HepG2 (cell line): ENCODE results near the gene IFT80. TPM values are rescaled to one million over a fixed set of nuclear protein-coding genes. Genes with fewer than 3 reads are reported as not detected.

ENCODE experiments used
- ATAC-seq: fragments of 200-7000 bp; cut with Tn5 transposase; 3 replicates; pipeline ENCODE4 v1.9.1; 2020; ENCODE audit warnings: mild to moderate bottlenecking, moderate library complexity
- BruUV-seq: library from RNA; stranded (reverse); fragments of 400-500 nt; replicated peaks from 2 replicates; lab custom pipeline; 2021; lab: Mats Ljungman, UMichigan
- CTCF ChIA-PET: fragments of 300-600 bp; formaldehyde crosslinking; extraction: SDS; loops from one replicate; lab custom pipeline; 2021; ENCODE audit warnings: low total read pairs, inconsistent platforms, low intra/inter-chr PET ratio; lab: Yijun Ruan, JAX
- POLR2A ChIA-PET: fragments of 350-600 bp; sonication (Branson Sonifier 250); formaldehyde crosslinking; loops from one replicate; lab custom pipeline; 2020; ENCODE audit warnings: antibody characterized with exemption, inconsistent platforms; lab: Yijun Ruan, JAX
- DNase-seq: peaks from one replicate; pipeline ENCODE4 v3.0.0-alpha.2; 2015; ENCODE audit warnings: low spot score
- FAIRE-seq: peaks from 3 replicates; lab custom pipeline; 2011; peaks lifted over from hg19 to GRCh38; lab: Jason Lieb, UNC
- H2AFZ ChIP-seq: one replicate; pipeline ENCODE4 v1.6.1; 2011; ENCODE audit warnings: low read length, inconsistent platforms
- H3K27ac ChIP-seq: fragments of 300-600 bp; 3 replicates; pipeline ENCODE4 v1.8.0; 2011; ENCODE audit warnings: mixed run types, mild to moderate bottlenecking, mixed read lengths, low read length, inconsistent platforms; ENCODE audit not compliant: insufficient read depth; ENCODE audit errors: extremely low read length
- H3K27me3 ChIP-seq, 2 experiments: fragments of 200-600 bp in 1 of 2; 2 replicates in 1 of 2; 3 replicates in 1 of 2; pipeline versions ENCODE4 v1.6.0 to v1.8.0; 2011; ENCODE audit warnings: low read length in 2 of 2, mild to moderate bottlenecking in 2 of 2, moderate library complexity in 2 of 2, inconsistent platforms in 1 of 2; ENCODE audit not compliant: insufficient read depth in 2 of 2, control insufficient read depth in 1 of 2
- H3K36me3 ChIP-seq, 2 experiments: fragments of 200-600 bp in 1 of 2; replicated peaks in 1 of 2; 2 replicates in 1 of 2; 3 replicates in 1 of 2; pipeline versions ENCODE4 v1.5.1 to v1.8.0; 2011; ENCODE audit warnings: low read length in 2 of 2, inconsistent platforms in 1 of 2; ENCODE audit not compliant: insufficient read depth in 2 of 2, control insufficient read depth in 1 of 2
- H3K4me1 ChIP-seq: 2 replicates; pipeline ENCODE4 v1.5.1; 2012; ENCODE audit warnings: low read length, inconsistent platforms; ENCODE audit not compliant: insufficient read depth
- H3K4me2 ChIP-seq: 2 replicates; pipeline ENCODE4 v1.6.0; 2011; ENCODE audit warnings: low read depth, low read length, inconsistent platforms
- H3K4me3 ChIP-seq, 3 experiments: fragments of 200-600 bp in 1 of 3; sonication (generic), shearing (Covaris generic) in 1 of 3; replicated peaks in 1 of 3; 2 replicates each; pipeline ENCODE4 v1.5.1; 2011 to 2016; ENCODE audit warnings: low read length in 3 of 3, inconsistent platforms in 2 of 3, low read depth in 2 of 3, mild to moderate bottlenecking in 2 of 3, control low read depth in 1 of 3, mixed read lengths in 1 of 3; ENCODE audit not compliant: insufficient read depth in 1 of 3
- H3K79me2 ChIP-seq: one replicate; pipeline ENCODE4 v1.6.1; 2011; ENCODE audit warnings: low read length, inconsistent platforms; ENCODE audit not compliant: insufficient read depth
- H3K9ac ChIP-seq: 2 replicates; pipeline ENCODE4 v1.6.0; 2011; ENCODE audit warnings: mild to moderate bottlenecking, low read depth, low read length, inconsistent platforms; ENCODE audit not compliant: insufficient read depth
- H3K9me3 ChIP-seq: 2 replicates; pipeline ENCODE4 v1.5.1; 2012; ENCODE audit warnings: mild to moderate bottlenecking, low read length
- H4K20me1 ChIP-seq: 2 replicates; pipeline ENCODE4 v1.6.0; 2011; ENCODE audit warnings: inconsistent platforms, mild to moderate bottlenecking, low read length, moderate library complexity; ENCODE audit not compliant: insufficient read depth
- ARID2 ChIP-seq: sonication (generic); formaldehyde crosslinking; IDR thresholded peaks from 2 replicates; pipeline ENCODE4 v1.8.1; 2022; ENCODE audit warnings: mild to moderate bottlenecking, missing genetic modification reagents, borderline replicate concordance
- ATAD3A ChIP-seq: sonication (generic); formaldehyde crosslinking; IDR thresholded peaks from 2 replicates; pipeline ENCODE4 v1.4.0; 2020; ENCODE audit warnings: missing genetic modification reagents
- ERF ChIP-seq: IDR thresholded peaks from 2 replicates; pipeline ENCODE4 v1.6.1; 2018; ENCODE audit warnings: missing biosample characterization, missing genetic modification reagents
- ONECUT2 ChIP-seq: sonication (generic); formaldehyde crosslinking; IDR thresholded peaks from 2 replicates; pipeline ENCODE4 v1.4.0; 2020; ENCODE audit warnings: missing genetic modification reagents
- REXO4 ChIP-seq: sonication (generic); formaldehyde crosslinking; IDR thresholded peaks from 2 replicates; pipeline ENCODE4 v1.8.0; 2022; ENCODE audit warnings: missing genetic modification reagents, mild to moderate bottlenecking, borderline replicate concordance
- ZBTB2 ChIP-seq: sonication (generic); formaldehyde crosslinking; IDR thresholded peaks from 2 replicates; pipeline ENCODE4 v1.8.0; 2022; ENCODE audit warnings: low read depth, missing genetic modification reagents
- ZNF260 ChIP-seq: sonication (generic); formaldehyde crosslinking; IDR thresholded peaks from 2 replicates; pipeline ENCODE4 v1.4.0; 2020; ENCODE audit warnings: missing genetic modification reagents, low read depth, mild to moderate bottlenecking, borderline replicate concordance
- ZNF432 ChIP-seq: sonication (generic); formaldehyde crosslinking; IDR thresholded peaks from 2 replicates; pipeline ENCODE4 v1.5.0; 2020; ENCODE audit warnings: missing genetic modification reagents, mild to moderate bottlenecking, borderline replicate concordance
- ZNF839 ChIP-seq: sonication (generic); formaldehyde crosslinking; IDR thresholded peaks from 2 replicates; pipeline ENCODE4 v1.4.0; 2020; ENCODE audit warnings: missing genetic modification reagents, mild to moderate bottlenecking, borderline replicate concordance
- WGBS: methylation state at CpG from one replicate; pipeline ENCODE4 v1.1.6; 2017; ENCODE audit warnings: low lambda C conversion rate; 5-methylcytosine and 5-hydroxymethylcytosine counted together
- in situ Hi-C: cut with HindIII; loops from 2 replicates; pipeline ENCODE4 v1.10.0; 2017; ENCODE audit warnings: low pct_unique_long_range_greater_than_20kb; ENCODE audit not compliant: extremely low pct_ligation_motif_present
- intact Hi-C: fragments of 100-400 bp; cut with micrococcal nuclease; formaldehyde crosslinking; loops from one replicate; pipeline ENCODE4 v1.10.0; 2022; ENCODE audit not compliant: unreplicated experiment
- polyA plus RNA-seq, 8 experiments: library from polyadenylated mRNA; depleted of rRNA in 3 of 8; stranded (reverse) in 7 of 8; unstranded in 1 of 8; fragments of >200 nt; fragmentation: Illumina TruSeq in 4 of 8; extraction: Trizol in 4 of 8; gene quantifications; 2 replicates each; pipeline versions ENCODE4 v1.2.1 to v1.2.3, GENCODE V29; 2011 to 2016; ENCODE audit warnings: low read depth in 4 of 8, missing spikeins in 1 of 8, mixed read lengths in 1 of 8; ENCODE audit not compliant: insufficient read depth in 1 of 8
- total RNA-seq, 5 experiments: library from RNA; depleted of rRNA; stranded (reverse); fragments of >200 nt; fragmentation: Illumina TruSeq; extraction: Trizol; gene quantifications; 2 replicates each; pipeline ENCODE4 v1.2.3, GENCODE V29; 2016; ENCODE audit warnings: low read depth in 1 of 5
- TF ChIP-seq, protein P1 (sequence below): IDR thresholded peaks from 2 replicates; pipeline ENCODE4 v1.6.1; 2018; ENCODE audit warnings: missing genetic modification reagents
- TF ChIP-seq, protein P2 (sequence below): sonication (generic); formaldehyde crosslinking; IDR thresholded peaks from 2 replicates; pipeline ENCODE4 v1.8.1; 2022; ENCODE audit warnings: low read depth, mild to moderate bottlenecking, missing genetic modification reagents

Gene IFT80
- total and polyA plus RNA-seq, 2 of the 13 experiments (the other 11 are each of a cell fraction or from before 2014, with no cell fraction given) = 11.4 to 15.7 TPM

DNA sequence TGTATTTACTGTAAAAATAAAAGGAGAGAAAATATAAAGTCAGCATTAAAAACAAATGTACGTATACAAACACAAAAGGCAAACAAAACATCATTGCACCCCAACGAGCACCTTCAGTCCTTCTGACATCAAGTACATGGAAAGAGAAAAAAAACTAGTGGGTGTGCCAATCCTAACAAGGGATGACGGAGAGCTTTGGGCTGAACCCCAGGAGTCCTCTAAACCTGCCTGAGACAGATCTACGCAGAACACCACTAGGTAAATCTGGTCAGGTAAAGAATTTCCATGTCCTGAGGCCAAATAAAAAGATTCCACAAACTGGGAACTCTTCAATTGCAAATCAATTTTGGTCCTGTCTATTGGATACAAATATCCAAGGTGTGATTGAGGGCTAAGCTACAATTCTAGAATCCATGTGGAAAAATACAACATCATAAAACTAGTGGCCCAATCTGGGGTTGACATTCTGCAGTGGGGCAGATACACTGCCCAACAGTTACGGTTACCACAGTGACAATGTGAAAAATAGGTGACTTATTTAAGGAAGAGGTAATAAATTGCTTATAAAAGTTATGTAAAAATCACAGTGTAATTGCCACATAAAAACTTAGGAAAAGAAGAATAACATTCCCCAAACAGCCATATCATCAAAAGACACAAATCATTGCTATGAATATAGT lies 14.2 kb downstream of the IFT80 start (continued):
- TF ChIP-seq ARID2 = no peak
- no peak for TF ChIP-seq ZNF260 (CRISPR knock-in tag)
- TF ChIP-seq ZNF432 (CRISPR knock-in tag) = no peak
- no peak for TF ChIP-seq REXO4 (CRISPR knock-in tag)
- no peak for TF ChIP-seq ATAD3A (CRISPR knock-in tag)
- no peak for TF ChIP-seq ZNF839 (CRISPR knock-in tag)
- TF ChIP-seq ERF = no peak
- TF ChIP-seq, all 625 proteins: peak for 0

- POLR2A ChIA-PET = no interaction called here
- 83% methylated on average over 1 of the region's 1 CpG for WGBS
- H3K4me2 ChIP-seq = no peak overlapping the region
- no peak for TF ChIP-seq ZBTB2
- TF ChIP-seq, protein P1, sequence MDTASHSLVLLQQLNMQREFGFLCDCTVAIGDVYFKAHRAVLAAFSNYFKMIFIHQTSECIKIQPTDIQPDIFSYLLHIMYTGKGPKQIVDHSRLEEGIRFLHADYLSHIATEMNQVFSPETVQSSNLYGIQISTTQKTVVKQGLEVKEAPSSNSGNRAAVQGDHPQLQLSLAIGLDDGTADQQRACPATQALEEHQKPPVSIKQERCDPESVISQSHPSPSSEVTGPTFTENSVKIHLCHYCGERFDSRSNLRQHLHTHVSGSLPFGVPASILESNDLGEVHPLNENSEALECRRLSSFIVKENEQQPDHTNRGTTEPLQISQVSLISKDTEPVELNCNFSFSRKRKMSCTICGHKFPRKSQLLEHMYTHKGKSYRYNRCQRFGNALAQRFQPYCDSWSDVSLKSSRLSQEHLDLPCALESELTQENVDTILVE (CRISPR knock-in tag) = no peak
- TF ChIP-seq, protein P2, sequence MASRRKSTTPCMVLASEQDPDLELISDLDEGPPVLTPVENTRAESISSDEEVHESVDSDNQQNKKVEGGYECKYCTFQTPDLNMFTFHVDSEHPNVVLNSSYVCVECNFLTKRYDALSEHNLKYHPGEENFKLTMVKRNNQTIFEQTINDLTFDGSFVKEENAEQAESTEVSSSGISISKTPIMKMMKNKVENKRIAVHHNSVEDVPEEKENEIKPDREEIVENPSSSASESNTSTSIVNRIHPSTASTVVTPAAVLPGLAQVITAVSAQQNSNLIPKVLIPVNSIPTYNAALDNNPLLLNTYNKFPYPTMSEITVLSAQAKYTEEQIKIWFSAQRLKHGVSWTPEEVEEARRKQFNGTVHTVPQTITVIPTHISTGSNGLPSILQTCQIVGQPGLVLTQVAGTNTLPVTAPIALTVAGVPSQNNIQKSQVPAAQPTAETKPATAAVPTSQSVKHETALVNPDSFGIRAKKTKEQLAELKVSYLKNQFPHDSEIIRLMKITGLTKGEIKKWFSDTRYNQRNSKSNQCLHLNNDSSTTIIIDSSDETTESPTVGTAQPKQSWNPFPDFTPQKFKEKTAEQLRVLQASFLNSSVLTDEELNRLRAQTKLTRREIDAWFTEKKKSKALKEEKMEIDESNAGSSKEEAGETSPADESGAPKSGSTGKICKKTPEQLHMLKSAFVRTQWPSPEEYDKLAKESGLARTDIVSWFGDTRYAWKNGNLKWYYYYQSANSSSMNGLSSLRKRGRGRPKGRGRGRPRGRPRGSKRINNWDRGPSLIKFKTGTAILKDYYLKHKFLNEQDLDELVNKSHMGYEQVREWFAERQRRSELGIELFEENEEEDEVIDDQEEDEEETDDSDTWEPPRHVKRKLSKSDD (CRISPR knock-in tag) = no peak
- TF ChIP-seq ONECUT2 (CRISPR knock-in tag) = 0 out of 2 replicates have a peak, but pooled peaks have one; percentile 45
Observed at GRCh38 chr3:160381470-160381869, 17.6 kb downstream of the IFT80 start.

More at GRCh38 chr3:160381470-160381869, 17.6 kb downstream of the IFT80 start:
- peaks cover 0 to 4% of the 10 kb centered on the region in 2 experiments; a peak in 2 of 5 replicates for H3K36me3 ChIP-seq
- H3K27me3 ChIP-seq = no peaks in the 10 kb centered on the region
- intact Hi-C loops (no loop called here), in situ Hi-C loops (no loop called here)
- H3K9me3 ChIP-seq = no peaks in the 10 kb centered on the region
- H2AFZ ChIP-seq = no peak overlapping the region
- H3K27ac ChIP-seq = no peak overlapping the region
- no peaks in the 10 kb centered on the region for H3K79me2 ChIP-seq
- no peak overlapping the region for H3K9ac ChIP-seq
- no peaks in the 10 kb centered on the region for H3K4me1 ChIP-seq
- CTCF ChIA-PET = no interaction called here
- FAIRE-seq (no peak), ATAC-seq (peak; percentile 51; the same call in 1 of the 3 replicates), DNase-seq (no peak)
- no peaks in the 10 kb centered on the region for H4K20me1 ChIP-seq
- BruUV-seq = no TSS peak
- H3K4me3 ChIP-seq = no peak overlapping the region
